K562 (cell line): ENCODE measurements around the gene NR2F2. TPM values are rescaled to one million over a fixed set of nuclear protein-coding genes. Genes with fewer than 3 reads are reported as not detected.

Experiments
- ATAC-seq: fragments of 200-7000 bp; cut with Tn5 transposase; 3 replicates; pipeline ENCODE4 v1.9.1; 2020; ENCODE audit warnings: moderate library complexity
- BruUV-seq: library from RNA; stranded (reverse); fragments of 400-500 nt; replicated peaks from 2 replicates; lab custom pipeline; 2021; lab: Mats Ljungman, UMichigan
- CTCF ChIA-PET: fragments of 300-600 bp; formaldehyde crosslinking; extraction: SDS; loops from one replicate; lab custom pipeline; 2021; ENCODE audit warnings: low intra/inter-chr PET ratio; lab: Yijun Ruan, JAX
- POLR2A ChIA-PET: fragments of 300-600, 350-650 bp; sonication (Branson Sonifier 250); formaldehyde crosslinking; extraction: SDS; loops from one replicate; lab custom pipeline; 2021; ENCODE audit warnings: antibody characterized with exemption, inconsistent platforms; lab: Yijun Ruan, JAX
- DNase-seq, 4 experiments: peaks; one replicate each; pipeline versions ENCODE4 v3.0.0 to v3.0.0-alpha.2; 2011 to 2018; ENCODE audit warnings: low spot score in 3 of 4, mixed read lengths in 3 of 4; ENCODE audit errors: extremely low read depth in 1 of 4
- FAIRE-seq: peaks from 2 replicates; lab custom pipeline; 2011; peaks lifted over from hg19 to GRCh38; lab: Jason Lieb, UNC
- H2AFZ ChIP-seq: 2 replicates; pipeline ENCODE4 v1.6.0; 2011; ENCODE audit warnings: low read depth, low read length, control low read depth, inconsistent platforms
- H3K27ac ChIP-seq: fragments of 200-600 bp; 3 replicates; pipeline ENCODE4 v1.8.0; 2011; ENCODE audit warnings: low read depth, mild to moderate bottlenecking, control low read depth, inconsistent platforms, low read length, moderate library complexity, mixed read lengths; ENCODE audit errors: extremely low read depth
- H3K27me3 ChIP-seq, 2 experiments: fragments of 300-600 bp in 1 of 2; 2 replicates in 1 of 2; 3 replicates in 1 of 2; pipeline versions ENCODE4 v1.6.0 to v1.8.0; 2011; ENCODE audit warnings: inconsistent platforms in 2 of 2, low read length in 2 of 2, mild to moderate bottlenecking in 1 of 2, mixed read lengths in 1 of 2, moderate library complexity in 1 of 2; ENCODE audit not compliant: control insufficient read depth in 2 of 2, insufficient read depth in 2 of 2
- H3K36me3 ChIP-seq: fragments of 300-600 bp; 3 replicates; pipeline ENCODE4 v1.8.0; 2011; ENCODE audit warnings: mild to moderate bottlenecking, low read length, inconsistent platforms; ENCODE audit not compliant: control insufficient read depth, insufficient read depth
- H3K4me1 ChIP-seq, 2 experiments: fragments of 200-600 bp in 1 of 2; replicated peaks in 1 of 2; 2 replicates in 1 of 2; 3 replicates in 1 of 2; pipeline versions ENCODE4 v1.5.1 to v1.8.0; 2011; ENCODE audit warnings: inconsistent platforms in 2 of 2, low read length in 2 of 2, mild to moderate bottlenecking in 1 of 2, mixed read lengths in 1 of 2, moderate library complexity in 1 of 2; ENCODE audit not compliant: control insufficient read depth in 2 of 2, insufficient read depth in 2 of 2
- H3K4me2 ChIP-seq: 2 replicates; pipeline ENCODE4 v1.6.1; 2011; ENCODE audit warnings: low read length, control low read depth, inconsistent platforms, mixed read lengths; ENCODE audit not compliant: insufficient read depth
- H3K4me3 ChIP-seq: fragments of 200-600 bp; sonication (generic), shearing (Covaris generic); 2 replicates; pipeline ENCODE4 v1.5.1; 2016; ENCODE audit warnings: control low read depth, inconsistent platforms
- H3K79me2 ChIP-seq: fragments of 200-600 bp; 3 replicates; pipeline ENCODE4 v1.8.0; 2011; ENCODE audit warnings: low read length, inconsistent platforms; ENCODE audit not compliant: control insufficient read depth, insufficient read depth
- H3K9ac ChIP-seq, 2 experiments: 2 replicates each; pipeline versions ENCODE4 v1.6.0 to v1.6.1; 2011; ENCODE audit warnings: low read depth in 2 of 2, low read length in 2 of 2, control low read depth in 1 of 2, inconsistent platforms in 1 of 2, mild to moderate bottlenecking in 1 of 2, mixed read lengths in 1 of 2; ENCODE audit not compliant: insufficient read depth in 1 of 2
- H3K9me1 ChIP-seq: one replicate; pipeline ENCODE4 v1.6.0; 2011; ENCODE audit warnings: inconsistent platforms, mild to moderate bottlenecking, low read length, moderate library complexity; ENCODE audit not compliant: control insufficient read depth, insufficient read depth
- H3K9me3 ChIP-seq: replicated peaks from 2 replicates; pipeline ENCODE4 v1.5.1; 2011; ENCODE audit warnings: low read depth, low read length, inconsistent platforms; ENCODE audit not compliant: control insufficient read depth, insufficient read depth
- H4K20me1 ChIP-seq: replicated peaks from 2 replicates; pipeline ENCODE4 v1.6.1; 2011; ENCODE audit warnings: low read length, inconsistent platforms, mixed read lengths; ENCODE audit not compliant: control insufficient read depth, insufficient read depth
- COPS2 ChIP-seq: fragments of 450-650 bp; conservative IDR thresholded peaks from 2 replicates; pipeline ENCODE4 v1.6.1; 2016; ENCODE audit warnings: mild to moderate bottlenecking, moderate library complexity
- HMG20A ChIP-seq: fragments of 450-650 bp; formaldehyde crosslinking; conservative IDR thresholded peaks from 2 replicates; pipeline ENCODE4 v1.4.0; 2020; ENCODE audit warnings: mild to moderate bottlenecking, mixed read lengths
- RBBP5 ChIP-seq: fragments of 200-600 bp; sonication (generic); IDR thresholded peaks from 2 replicates; pipeline ENCODE4 v1.6.1; 2012; ENCODE audit warnings: borderline replicate concordance, mild to moderate bottlenecking, low read length, control low read depth, inconsistent platforms; ENCODE audit not compliant: insufficient read depth, poor library complexity, severe bottlenecking
- RHOXF2B ChIP-seq: fragments of 250-450 bp; sonication (Bioruptor Pico); conservative IDR thresholded peaks from 2 replicates; pipeline ENCODE4 v1.5.1; 2021
- WGBS: fragments of 100-300 bp; shearing (Covaris generic); methylation state at CpG from one replicate; pipeline ENCODE4 v1.1.6; 2016; ENCODE audit warnings: low coverage, mixed read lengths; ENCODE audit not compliant: insufficient coverage; ENCODE audit errors: missing lambda C conversion rate; 5-methylcytosine and 5-hydroxymethylcytosine counted together
- in situ Hi-C: fragments of 300-500 bp; cut with MboI; formaldehyde crosslinking; loops from 4 replicates; pipeline ENCODE4 v1.15.0; 2018; ENCODE audit warnings: inconsistent platforms, mixed read lengths
- intact Hi-C: fragments of 100-400 bp; cut with micrococcal nuclease; formaldehyde crosslinking; loops from 2 replicates; pipeline ENCODE4 v1.14.2; 2022
- polyA plus RNA-seq, 8 experiments: library from polyadenylated mRNA; depleted of rRNA in 4 of 8; stranded (reverse) in 5 of 8; unstranded in 3 of 8; fragments of >200 nt; fragmentation: Nextera tagmentation in 2 of 8; fragmentation: Illumina TruSeq in 1 of 8; extraction: Ambion mirVana in 2 of 8; extraction: Trizol in 1 of 8; gene quantifications; 2 replicates each; pipeline versions ENCODE4 v1.2.1 to v1.2.3, GENCODE V29; 2011 to 2014; ENCODE audit warnings: inconsistent platforms in 1 of 8, missing spikeins in 1 of 8
- total RNA-seq, 7 experiments: library from RNA; depleted of rRNA in 6 of 7; stranded (reverse); fragments of >200 nt in 6 of 7; fragmentation: Illumina TruSeq in 2 of 7; extraction: Trizol in 2 of 7; gene quantifications; 2 replicates each; pipeline versions ENCODE4 v1.2.1 to v1.2.3, GENCODE V29; 2011 to 2021; ENCODE audit warnings: low replicate concordance in 1 of 7

Gene NR2F2
- total and polyA plus RNA-seq, 9 of the 15 experiments (the other 6 are each of a cell fraction or from before 2014, with no cell fraction given) = 6.0 to 51.8 (median 11.1) TPM

GRCh38 chr15:96369351-96369750 is 38.9 kb downstream of the NR2F2 start:
- no peaks in the 10 kb centered on the region for H3K36me3 ChIP-seq
- DNase-seq (no peak), ATAC-seq (no peak), FAIRE-seq (no peak)
- no peaks in the 10 kb centered on the region for H3K9me3 ChIP-seq
- H4K20me1 ChIP-seq = no peaks in the 10 kb centered on the region
- no peak overlapping the region for H3K27ac ChIP-seq
- intact Hi-C loops = no loop called here
- H3K79me2 ChIP-seq = no peaks in the 10 kb centered on the region
- H3K4me2 ChIP-seq = no peak overlapping the region
- no TSS peak for BruUV-seq
- 52% methylated on average over 19 of the region's 19 CpGs for WGBS
- ChIA-PET POLR2A (no interaction called here), CTCF (no interaction called here)
- H2AFZ ChIP-seq = no peak overlapping the region
- H3K9me1 ChIP-seq = no peaks in the 10 kb centered on the region
- no peak overlapping the region for H3K4me3 ChIP-seq
- no peaks in the 10 kb centered on the region for H3K27me3 ChIP-seq
- in situ Hi-C loops = no loop called here
- H3K4me1 ChIP-seq = peaks cover 0 to 4% of the 10 kb centered on the region in 2 experiments; a peak in 1 of 5 replicates
- no peak overlapping the region for H3K9ac ChIP-seq
- TF ChIP-seq RHOXF2B (CRISPR knock-in tag) (no peak), COPS2 (no peak), RBBP5 (no peak), HMG20A (CRISPR knock-in tag) (no peak)

DNA sequence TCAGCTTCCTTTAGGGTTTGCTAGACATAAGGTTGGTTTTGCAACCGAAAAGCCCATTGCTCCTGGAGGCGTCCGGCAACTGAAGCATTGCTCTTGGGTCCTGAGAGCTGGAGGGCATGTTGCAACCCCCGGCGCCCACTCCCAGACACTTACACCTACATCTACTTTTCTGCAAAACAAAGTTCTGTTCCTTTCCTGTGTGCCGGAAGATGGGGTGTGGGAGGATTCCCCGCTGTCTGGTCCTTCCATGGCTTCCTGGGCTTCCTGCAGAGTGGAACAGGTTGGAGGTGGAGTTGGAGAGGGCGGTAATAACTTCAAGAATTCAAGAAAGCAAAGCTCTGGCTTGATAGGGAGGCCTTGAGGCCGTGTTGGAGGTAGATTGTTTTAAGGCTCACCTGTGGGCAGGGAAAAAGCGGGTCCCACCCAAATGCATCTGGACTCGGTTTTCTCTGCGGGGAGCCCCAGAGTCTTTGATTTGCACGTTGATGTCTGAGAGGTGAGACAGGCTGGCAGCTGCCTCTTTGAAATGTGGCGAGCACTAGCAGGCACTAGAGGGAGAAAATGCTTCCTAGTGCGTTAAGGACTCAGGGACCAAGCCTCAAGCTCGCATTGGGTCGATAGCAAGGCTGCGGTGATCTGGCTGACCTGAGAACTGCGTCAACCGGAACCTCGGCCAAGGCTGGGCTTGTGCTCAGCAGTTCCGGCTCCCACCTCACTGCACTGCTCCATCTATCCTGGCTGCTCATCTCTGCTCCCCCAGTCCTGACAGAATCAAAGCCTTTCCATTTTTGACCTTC is 39.5 kb downstream of the NR2F2 start:
- no peak overlapping the region for H2AFZ ChIP-seq
- BruUV-seq = no TSS peak
- FAIRE-seq (no peak), ATAC-seq (peak; percentile 35; the same call in 1 of the 3 replicates), DNase-seq (no peak)
- intact Hi-C loops (no loop called here), in situ Hi-C loops (no loop called here)
- ChIA-PET POLR2A (interaction anchor here (0.9 to 1.4 kb wide), 2 partner anchors 11 to 13 kb away, joined by 4 to 6 read pairs; no protein-coding TSS in a partner anchor), CTCF (no interaction called here)
- H3K4me2 ChIP-seq = no peak overlapping the region
- H3K27ac ChIP-seq = no peak overlapping the region
- H3K9me3 ChIP-seq = no peaks in the 10 kb centered on the region
- H3K36me3 ChIP-seq = no peaks in the 10 kb centered on the region
- H3K4me1 ChIP-seq = peaks cover 0 to 4% of the 10 kb centered on the region in 2 experiments; a peak in 1 of 5 replicates
- WGBS = 61% methylated on average over 21 of the region's 22 CpGs
- H4K20me1 ChIP-seq = no peaks in the 10 kb centered on the region
- no peak overlapping the region for H3K9ac ChIP-seq
- no peaks in the 10 kb centered on the region for H3K9me1 ChIP-seq
- no peaks in the 10 kb centered on the region for H3K79me2 ChIP-seq
- H3K27me3 ChIP-seq = no peaks in the 10 kb centered on the region
- no peak overlapping the region for H3K4me3 ChIP-seq
